T-helper 1 cell treated with Interleukin-12 subunit alpha and Interleukin-12 subunit beta and Interleukin-4 antibody, amounts not matched to agents 30 ng/mL and 1 ng/mL, for 36 hours (primary cell): Measurements from ENCODE around the gene ZNF77. TPM values are rescaled to one million over a fixed set of nuclear protein-coding genes. Genes with fewer than 3 reads are reported as not detected.

Experiments used
- total RNA-seq: library from RNA; stranded (reverse); gene quantifications from 2 replicates; pipeline ENCODE4 v1.2.3, GENCODE V29; 2022

The ZNF77 gene
- total RNA-seq, 1 donor from 2014 or later, result 3.0 TPM

Other genes starting within 250 kb of the ZNF77 start
- gene GNG7, start 242.3 kb downstream of the ZNF77 start, total RNA-seq, result 0.22 and 0.32 TPM in 2 replicates
- gene DIRAS1, start 223.6 kb downstream of the ZNF77 start, total RNA-seq, result not detected in 2 replicates
- 30.9 and 36.0 TPM in 2 replicates for gene SLC39A3, start 205.0 kb downstream of the ZNF77 start, total RNA-seq
- gene SGTA, start 161.7 kb downstream of the ZNF77 start, total RNA-seq, result 49.2 and 52.2 TPM in 2 replicates
- gene THOP1, start 159.5 kb downstream of the ZNF77 start, total RNA-seq, result 96.0 and 103 TPM in 2 replicates
- 3.2 and 3.4 TPM in 2 replicates for gene ZNF554, start 125.1 kb downstream of the ZNF77 start, total RNA-seq
- gene ZNF555, start 103.5 kb downstream of the ZNF77 start, total RNA-seq, result 1.0 and 1.2 TPM in 2 replicates
- not detected in 2 replicates for gene ZNF556, start 77.6 kb downstream of the ZNF77 start, total RNA-seq
- gene ZNF57, start 44.0 kb downstream of the ZNF77 start, total RNA-seq, result 1.8 TPM in 2 replicates
- 0.54 and 1.1 TPM in 2 replicates for gene TLE6, start 32.6 kb upstream of the ZNF77 start, total RNA-seq
- 0.61 and 0.76 TPM in 2 replicates for gene TLE2, start 84.3 kb upstream of the ZNF77 start, total RNA-seq
- 598 and 603 TPM in 2 replicates for gene TLE5, start 117.5 kb upstream of the ZNF77 start, total RNA-seq
- gene GNA11, start 149.4 kb upstream of the ZNF77 start, total RNA-seq, result 1.9 and 2.2 TPM in 2 replicates
- gene GNA15, start 191.1 kb upstream of the ZNF77 start, total RNA-seq, result 140 TPM in 2 replicates
- gene S1PR4, start 233.8 kb upstream of the ZNF77 start, total RNA-seq, result 179 TPM in 2 replicates
- 68.4 and 80.6 TPM in 2 replicates for gene NCLN, start 241.0 kb upstream of the ZNF77 start, total RNA-seq